ENCODE data around the gene SLC41A2. TPM values are rescaled to one million over a fixed set of nuclear protein-coding genes. Genes with fewer than 3 reads are reported as not detected.

The SLC41A2 gene
- total RNA-seq, 6 donors from 2014 or later = 16.0 to 67.0 (median 23.4) TPM

DNA sequence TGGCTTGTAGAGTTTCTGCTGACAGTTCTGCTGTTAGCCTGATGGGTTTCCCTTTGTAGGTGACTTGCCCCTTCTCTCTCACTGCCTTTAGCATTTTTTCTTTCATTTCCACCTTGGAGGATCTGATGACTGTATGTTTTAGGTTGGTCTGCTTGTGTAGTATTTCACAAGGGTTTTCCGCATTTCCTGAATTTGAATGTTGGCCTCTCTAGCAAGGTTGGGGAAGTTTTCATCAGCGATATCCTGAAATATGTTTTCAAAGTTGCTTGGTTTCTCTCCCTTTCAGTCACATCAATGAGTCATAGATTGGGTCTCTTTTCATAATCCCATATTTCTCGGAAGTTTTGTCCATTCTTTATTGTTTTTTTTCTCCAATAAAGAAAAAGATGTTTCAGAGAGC, 39.5 kb upstream of the SLC41A2 start:
- Histone ChIP-seq H3K27ac (no peak overlapping the region), H3K36me3 (peaks cover 0 to 74% (median 26%) of the 10 kb centered on the region in 4 donors), H3K27me3 (no peaks in the 10 kb centered on the region), H3K4me3 (no peak overlapping the region), H3K4me1 (peaks cover 0 to 13% (median 9%) of the 10 kb centered on the region in 4 donors), H3K9me3 (no peaks in the 10 kb centered on the region)
- DNase-seq (no peak), ATAC-seq (ENCODE audit: low FRiP score in 2 of 2) (no peak)
- TF ChIP-seq POLR2AphosphoS5 (IDR thresholded peaks at IDR 0.05) (no peak), EP300 (IDR thresholded peaks at IDR 0.05) (no peak), POLR2A (IDR thresholded peaks at IDR 0.05) (no peak)
- TF ChIP-seq, protein P1, sequence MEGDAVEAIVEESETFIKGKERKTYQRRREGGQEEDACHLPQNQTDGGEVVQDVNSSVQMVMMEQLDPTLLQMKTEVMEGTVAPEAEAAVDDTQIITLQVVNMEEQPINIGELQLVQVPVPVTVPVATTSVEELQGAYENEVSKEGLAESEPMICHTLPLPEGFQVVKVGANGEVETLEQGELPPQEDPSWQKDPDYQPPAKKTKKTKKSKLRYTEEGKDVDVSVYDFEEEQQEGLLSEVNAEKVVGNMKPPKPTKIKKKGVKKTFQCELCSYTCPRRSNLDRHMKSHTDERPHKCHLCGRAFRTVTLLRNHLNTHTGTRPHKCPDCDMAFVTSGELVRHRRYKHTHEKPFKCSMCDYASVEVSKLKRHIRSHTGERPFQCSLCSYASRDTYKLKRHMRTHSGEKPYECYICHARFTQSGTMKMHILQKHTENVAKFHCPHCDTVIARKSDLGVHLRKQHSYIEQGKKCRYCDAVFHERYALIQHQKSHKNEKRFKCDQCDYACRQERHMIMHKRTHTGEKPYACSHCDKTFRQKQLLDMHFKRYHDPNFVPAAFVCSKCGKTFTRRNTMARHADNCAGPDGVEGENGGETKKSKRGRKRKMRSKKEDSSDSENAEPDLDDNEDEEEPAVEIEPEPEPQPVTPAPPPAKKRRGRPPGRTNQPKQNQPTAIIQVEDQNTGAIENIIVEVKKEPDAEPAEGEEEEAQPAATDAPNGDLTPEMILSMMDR (IDR thresholded peaks at IDR 0.05) = no peak
- 76 to 87% methylated on average over 3 of the region's 3 CpGs for WGBS, 2 donors

DNA sequence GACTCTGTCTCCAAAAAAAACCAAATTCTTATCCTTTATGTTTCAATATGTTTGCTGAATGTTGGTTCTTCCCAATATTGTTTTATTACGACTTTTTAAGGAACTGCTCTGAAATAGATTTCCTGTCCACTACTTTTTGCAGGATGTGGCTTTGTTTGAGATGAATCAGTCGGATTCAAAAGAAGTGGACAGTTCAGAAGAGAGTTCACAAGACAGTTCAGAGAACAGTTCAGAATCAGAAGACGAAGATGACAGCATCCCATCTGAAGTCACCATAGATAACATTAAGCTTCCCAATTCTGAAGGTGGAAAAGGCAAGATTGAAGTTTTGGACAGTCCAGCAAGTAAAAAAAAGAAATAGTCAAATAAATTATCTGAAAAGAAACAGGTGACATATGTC, 36.2 kb upstream of the SLC41A2 start:
- TF ChIP-seq EP300 (IDR thresholded peaks at IDR 0.05) = no peak
- TF ChIP-seq POLR2AphosphoS5 (IDR thresholded peaks at IDR 0.05) = no peak
- TF ChIP-seq, protein P1 (IDR thresholded peaks at IDR 0.05) = no peak
- TF ChIP-seq POLR2A (IDR thresholded peaks at IDR 0.05) = no peak
- no peak for DNase-seq
- peaks cover 4 to 77% (median 22%) of the 10 kb centered on the region in 4 donors for H3K36me3 ChIP-seq
- H3K4me1 ChIP-seq = peaks cover 0 to 13% (median 9%) of the 10 kb centered on the region in 4 donors
- H3K27ac ChIP-seq = no peak overlapping the region
- H3K4me3 ChIP-seq = no peak overlapping the region
- ATAC-seq (ENCODE audit: low FRiP score in 2 of 2) = no peak
- H3K27me3 ChIP-seq = no peaks in the 10 kb centered on the region
- WGBS, 2 donors = 73 to 78% methylated on average over 3 of the region's 3 CpGs
- H3K9me3 ChIP-seq = no peaks in the 10 kb centered on the region

DNA sequence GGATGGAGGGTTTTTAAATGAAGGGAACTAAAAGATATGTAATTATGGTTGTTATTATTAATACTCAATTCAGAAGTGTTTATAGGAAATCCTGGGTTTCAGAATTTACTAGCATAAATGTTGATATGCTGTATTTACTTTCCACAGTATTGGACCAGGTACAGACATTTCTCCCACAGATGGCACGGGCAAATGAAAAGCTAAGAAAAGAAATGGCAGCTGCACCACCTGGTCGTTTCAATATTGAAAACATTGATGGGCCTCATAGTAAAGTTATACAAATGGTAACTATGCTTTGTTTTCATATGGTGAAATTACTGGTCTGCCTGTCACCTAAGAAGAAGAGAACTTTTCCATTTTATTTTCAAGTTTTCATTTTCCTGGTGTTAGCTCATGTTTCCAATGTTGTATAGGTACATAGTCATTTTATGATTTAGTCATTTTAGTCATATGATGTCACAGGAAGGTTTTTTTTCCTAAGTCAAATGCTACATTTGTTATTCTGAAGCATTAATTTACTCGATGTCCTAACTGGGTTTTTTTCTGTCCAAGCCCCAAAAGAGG, 33.6 kb upstream of the SLC41A2 start:
- H3K27ac ChIP-seq = no peak overlapping the region
- no peaks in the 10 kb centered on the region for H3K9me3 ChIP-seq
- ATAC-seq (ENCODE audit: low FRiP score in 2 of 2) (no peak), DNase-seq (no peak)
- H3K36me3 ChIP-seq = peaks cover 0 to 59% (median 19%) of the 10 kb centered on the region in 4 donors
- TF ChIP-seq, protein P1 (IDR thresholded peaks at IDR 0.05) = no peak
- no peak for TF ChIP-seq POLR2AphosphoS5 (IDR thresholded peaks at IDR 0.05)
- TF ChIP-seq POLR2A (IDR thresholded peaks at IDR 0.05) = no peak
- no peak for TF ChIP-seq EP300 (IDR thresholded peaks at IDR 0.05)
- WGBS, 2 donors = 73 to 84% methylated on average over 3 of the region's 3 CpGs
- H3K27me3 ChIP-seq = no peaks in the 10 kb centered on the region
- H3K4me1 ChIP-seq = peaks cover 9 to 14% (median 12%) of the 10 kb centered on the region in 4 donors
- H3K4me3 ChIP-seq = no peak overlapping the region

GRCh38 chr12:104990950-104991349, 32.9 kb upstream of the SLC41A2 start:
- H3K36me3 ChIP-seq = peaks cover 0 to 52% (median 17%) of the 10 kb centered on the region in 4 donors
- TF ChIP-seq, protein P1 (IDR thresholded peaks at IDR 0.05) = no peak
- TF ChIP-seq POLR2AphosphoS5 (IDR thresholded peaks at IDR 0.05) = no peak
- no peak for TF ChIP-seq EP300 (IDR thresholded peaks at IDR 0.05)
- no peak for TF ChIP-seq POLR2A (IDR thresholded peaks at IDR 0.05)
- H3K27ac ChIP-seq = no peak overlapping the region
- DNase-seq (no peak), ATAC-seq (ENCODE audit: low FRiP score in 2 of 2) (no peak)
- peaks cover 11 to 15% (median 13%) of the 10 kb centered on the region in 4 donors for H3K4me1 ChIP-seq
- no peaks in the 10 kb centered on the region for H3K9me3 ChIP-seq
- no peak overlapping the region for H3K4me3 ChIP-seq
- 92 to 95% methylated on average over 4 of the region's 4 CpGs for WGBS, 2 donors
- H3K27me3 ChIP-seq = no peaks in the 10 kb centered on the region

All from upper lobe of left lung (tissue), 6 donors.